Superior temporal gyrus (tissue), 1 donor: ENCODE data around the gene ACOT7.
A peak's percentile ranks its signal among the peaks of the same experiment; 100 is the strongest.
"Not testable (repeated sequence)": the region's sequence is repeated elsewhere in the genome, so short reads cannot be mapped to it uniquely, and the experiment has no call there.

Source experiments
- DNase-seq: peaks from one replicate; pipeline ENCODE4 v3.0.0-alpha.2; 2016; ENCODE audit errors: extremely low spot score

Gene ACOT7

DNA sequence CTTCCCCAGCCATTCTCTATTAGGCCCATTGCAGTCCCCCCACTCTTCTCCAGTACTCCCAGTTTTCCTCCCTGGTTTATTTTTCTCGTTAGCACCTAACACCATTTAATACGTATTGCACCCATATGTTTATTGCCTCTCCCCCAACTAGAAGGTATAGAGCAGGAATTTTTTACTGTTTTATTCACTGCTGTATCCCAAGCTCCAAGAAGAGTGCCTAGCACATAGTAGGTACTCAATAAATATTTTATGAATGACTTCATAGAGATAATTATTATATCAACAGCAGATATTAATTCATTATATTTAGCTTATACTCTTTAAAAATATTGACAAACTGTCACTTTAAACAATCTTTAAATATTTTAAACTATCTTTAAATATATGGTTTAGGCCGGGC lies 5.7 kb upstream of the ACOT7 start:
- DNase-seq, result no peak

- DNase-seq, result no peak
Measured at GRCh38 chr1:6397844-6398441, 4.4 kb upstream of the ACOT7 start.

DNA sequence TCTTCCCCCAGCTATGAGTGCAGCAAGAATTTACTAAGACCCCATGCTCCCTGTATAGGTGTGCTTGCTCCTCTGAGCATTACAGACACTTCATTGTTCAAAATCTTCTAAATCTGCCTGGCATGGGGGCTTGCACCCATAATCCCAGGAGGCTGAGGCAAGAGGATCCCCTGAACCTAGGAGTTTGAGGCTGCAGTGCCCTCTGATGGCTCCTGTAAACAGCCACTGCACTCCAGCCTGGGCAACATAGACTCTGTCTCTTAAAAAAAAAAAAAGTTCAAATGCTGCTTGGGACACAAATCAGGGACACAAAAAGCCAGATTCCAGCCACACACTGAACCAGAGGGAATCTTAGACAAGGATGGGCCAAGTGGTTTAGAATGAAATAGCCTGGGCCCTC lies 3.4 kb upstream of the ACOT7 start:
- no peak for DNase-seq

- DNase-seq, result not testable (repeated sequence)
Measured at GRCh38 chr1:6395781-6396244, 2.2 kb upstream of the ACOT7 start.

DNA sequence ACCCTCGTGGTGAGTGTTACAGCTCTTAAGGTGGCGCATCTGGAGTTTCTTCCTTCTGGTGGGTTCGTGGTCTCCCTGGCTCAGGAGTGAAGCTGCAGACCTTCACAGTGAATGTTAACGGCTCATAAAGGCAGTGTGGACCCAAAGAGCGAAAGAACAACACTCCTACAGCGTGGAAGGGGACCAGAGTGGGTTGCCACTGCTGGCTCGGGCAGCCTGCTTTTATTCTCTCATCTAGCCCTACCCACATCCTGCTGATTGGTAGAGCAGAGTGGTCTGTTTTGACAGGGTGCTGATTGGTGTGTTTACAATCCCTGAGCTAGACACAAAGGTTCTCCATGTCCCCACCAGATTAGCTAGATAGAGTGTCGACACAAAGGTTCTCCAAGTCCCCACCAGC lies 1.6 kb upstream of the ACOT7 start:
- DNase-seq, result not testable (repeated sequence)

DNA sequence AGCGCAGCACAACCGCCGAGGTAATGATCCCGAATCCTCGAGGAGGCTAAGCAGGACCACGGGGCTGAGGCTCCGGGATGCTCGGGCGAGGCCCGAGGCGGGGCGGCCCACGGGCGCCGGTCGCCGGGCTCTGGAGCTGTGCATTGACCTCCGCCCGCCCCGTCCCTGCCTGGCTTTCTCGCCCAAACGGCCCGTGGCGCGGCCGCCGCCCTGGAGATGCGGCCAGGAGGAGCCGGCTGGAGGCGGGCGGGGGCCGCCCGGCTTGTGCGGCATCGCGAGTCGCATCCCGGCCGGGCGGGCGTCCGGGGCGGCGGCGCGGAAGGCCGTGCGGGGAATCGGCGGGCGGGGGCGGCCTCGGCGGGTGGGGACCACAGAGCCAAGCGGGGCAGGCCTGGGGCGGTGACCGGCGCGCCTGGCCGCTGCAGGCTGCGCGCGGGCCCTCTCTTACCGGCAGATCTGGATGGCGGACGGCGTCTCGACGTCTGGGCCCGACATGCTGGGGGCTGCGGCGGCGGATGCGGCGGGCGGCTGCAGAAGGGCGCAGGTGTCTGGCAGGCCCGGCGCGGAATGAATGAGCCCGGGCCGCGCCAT lies 663 bp downstream of the ACOT7 start:
- DNase-seq, result no peak

DNA sequence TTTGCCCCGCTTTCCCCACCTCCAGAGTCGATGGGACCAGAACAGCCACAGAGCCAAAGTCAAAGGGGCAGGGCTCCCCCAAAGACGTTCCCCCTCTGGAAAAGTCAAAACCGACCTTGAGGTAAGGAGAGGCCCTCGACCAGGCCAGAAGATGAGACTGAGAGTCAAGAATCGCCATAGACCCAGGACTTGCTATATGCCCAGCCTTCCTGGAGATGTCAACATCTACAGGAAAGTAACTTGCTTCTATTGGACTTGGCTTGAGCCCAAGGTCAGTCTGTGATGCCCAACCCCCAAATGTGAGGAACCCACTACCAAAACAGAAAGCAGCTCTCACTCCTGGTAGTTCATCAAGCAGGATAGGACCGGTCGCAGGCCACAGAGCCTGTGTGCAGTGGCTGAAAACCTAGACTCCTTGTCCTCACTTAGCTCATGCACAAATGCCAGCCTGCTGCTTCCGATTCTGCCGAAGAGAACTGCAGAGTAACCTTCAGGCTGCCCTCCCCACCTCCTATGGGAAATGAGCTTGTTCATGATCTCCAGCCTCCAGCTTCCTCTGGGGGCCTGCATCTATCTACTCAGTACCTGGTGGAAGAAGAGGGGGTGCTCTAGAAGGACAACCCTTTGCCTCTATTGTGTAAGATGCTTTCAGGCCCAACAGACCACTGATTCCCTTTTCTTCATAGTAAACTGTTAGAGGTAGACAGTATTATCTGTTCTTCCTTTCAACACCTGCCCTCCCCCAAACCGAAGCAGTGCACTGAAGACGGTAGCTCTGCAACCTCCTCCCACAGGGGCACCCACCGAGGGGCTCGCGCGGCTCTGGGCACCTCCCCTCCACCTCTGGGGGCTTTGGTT lies 1.4 kb downstream of the ACOT7 start:
- peak; percentile 31 for DNase-seq

DNA sequence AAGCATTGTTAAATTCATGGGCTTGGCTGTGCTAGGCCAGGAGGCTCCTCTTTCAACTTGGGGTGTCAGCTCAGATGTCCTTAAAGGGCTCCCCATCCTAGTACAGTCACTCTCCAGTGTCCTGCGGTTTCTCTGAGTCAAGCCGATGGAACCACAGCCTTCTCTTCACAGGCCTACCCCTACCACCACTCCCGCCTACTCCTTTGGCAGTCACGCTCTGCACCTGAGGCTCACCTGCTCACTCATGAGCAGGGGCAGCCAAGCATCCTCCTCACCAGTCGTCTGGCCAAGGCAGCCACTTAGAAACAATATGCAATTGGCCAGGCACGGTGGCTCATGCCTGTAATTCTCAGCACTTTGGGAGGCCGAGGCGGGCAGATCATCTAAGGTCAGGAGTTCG lies 3.6 kb downstream of the ACOT7 start:
- DNase-seq, result no peak

DNA sequence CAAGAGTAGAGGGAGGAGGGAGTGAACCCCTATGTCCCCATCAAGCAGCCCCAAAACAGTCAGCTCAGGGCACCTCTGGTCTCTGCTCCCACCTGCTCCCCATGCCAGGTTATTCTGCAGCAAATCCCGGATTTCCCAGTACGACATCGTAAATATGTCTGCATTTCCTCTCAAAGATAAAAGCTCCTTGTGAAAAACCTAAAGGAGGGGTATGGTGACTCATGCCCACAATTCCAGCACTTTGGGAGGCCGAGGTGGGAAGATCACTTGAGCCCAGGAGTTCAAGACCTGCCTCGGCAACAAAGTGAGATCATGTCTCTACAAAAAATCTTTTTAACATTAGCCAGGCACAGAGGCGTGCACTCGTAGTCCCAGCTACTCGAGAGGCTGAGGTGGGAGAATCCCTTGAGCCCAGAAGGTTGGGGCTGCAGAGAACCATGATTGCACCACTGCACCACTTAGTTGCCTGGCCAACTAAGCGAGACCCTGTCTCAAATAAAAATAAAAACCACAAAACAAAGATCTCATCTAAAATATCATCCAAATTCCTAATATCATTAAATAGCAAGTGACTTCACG lies 7.1 kb downstream of the ACOT7 start:
- no peak for DNase-seq

GRCh38 chr1:6385488-6386191 lies 7.9 kb downstream of the ACOT7 start:
- DNase-seq, result peak; percentile 34

DNA sequence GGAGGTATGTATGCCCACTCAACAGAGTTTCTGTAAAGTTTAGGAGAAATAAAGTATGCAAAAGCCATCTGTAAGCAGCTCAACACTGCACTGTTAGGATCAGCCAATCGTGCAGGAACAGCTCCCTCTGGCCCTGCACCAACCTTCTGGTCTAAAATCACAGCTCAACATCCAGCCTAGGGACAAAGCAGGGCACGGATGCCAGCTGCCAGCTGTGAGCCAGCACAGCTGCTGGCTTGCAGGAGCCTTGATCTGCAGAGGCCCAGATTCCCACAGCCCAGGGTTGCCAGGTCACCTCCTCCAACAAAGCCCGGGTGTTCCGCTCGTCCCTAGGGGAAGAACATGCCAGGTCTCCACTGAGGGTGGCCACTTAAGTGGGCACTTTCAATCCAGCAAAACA lies 8.6 kb downstream of the ACOT7 start:
- DNase-seq, result peak; percentile 89

DNA sequence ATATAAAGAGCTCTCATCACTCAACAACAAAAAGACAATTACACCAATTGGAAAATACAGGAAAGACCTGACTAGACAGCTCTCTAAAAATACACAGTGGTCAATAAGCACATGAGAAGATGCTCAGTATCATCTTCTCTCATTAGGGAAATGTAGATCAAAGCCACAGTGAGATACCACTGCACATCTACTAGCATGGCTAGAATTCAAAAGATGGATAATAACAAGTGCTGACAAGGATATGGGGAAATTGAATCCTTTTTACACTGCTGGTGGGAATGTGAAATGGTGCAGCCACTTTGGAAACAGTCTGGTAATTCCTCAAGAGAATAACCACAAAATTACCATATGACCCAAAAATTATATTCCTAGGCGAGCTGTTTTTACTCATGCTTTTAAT lies 9.4 kb downstream of the ACOT7 start:
- DNase-seq, result no peak

DNA sequence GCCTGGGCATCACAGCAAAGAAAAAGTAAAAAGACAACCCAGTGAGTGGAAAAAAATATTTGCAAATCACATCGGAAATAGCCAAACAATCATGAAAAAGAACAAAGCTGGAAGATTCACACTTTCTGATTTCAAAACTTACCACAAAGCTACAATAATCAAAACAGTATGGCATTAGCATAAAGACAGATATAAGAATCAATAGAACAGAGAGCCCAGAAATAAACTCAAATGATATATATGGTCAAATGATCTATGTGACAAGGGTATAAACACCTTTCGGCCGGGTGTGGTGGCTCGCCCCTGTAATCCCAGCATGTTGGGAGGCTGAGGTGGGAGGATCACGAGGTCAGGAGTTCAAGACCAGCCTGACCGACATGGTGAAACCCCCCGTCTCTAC lies 13.5 kb downstream of the ACOT7 start:
- DNase-seq, result no peak

GRCh38 chr1:6378096-6378746 lies 15.3 kb downstream of the ACOT7 start:
- DNase-seq, result no peak

DNA sequence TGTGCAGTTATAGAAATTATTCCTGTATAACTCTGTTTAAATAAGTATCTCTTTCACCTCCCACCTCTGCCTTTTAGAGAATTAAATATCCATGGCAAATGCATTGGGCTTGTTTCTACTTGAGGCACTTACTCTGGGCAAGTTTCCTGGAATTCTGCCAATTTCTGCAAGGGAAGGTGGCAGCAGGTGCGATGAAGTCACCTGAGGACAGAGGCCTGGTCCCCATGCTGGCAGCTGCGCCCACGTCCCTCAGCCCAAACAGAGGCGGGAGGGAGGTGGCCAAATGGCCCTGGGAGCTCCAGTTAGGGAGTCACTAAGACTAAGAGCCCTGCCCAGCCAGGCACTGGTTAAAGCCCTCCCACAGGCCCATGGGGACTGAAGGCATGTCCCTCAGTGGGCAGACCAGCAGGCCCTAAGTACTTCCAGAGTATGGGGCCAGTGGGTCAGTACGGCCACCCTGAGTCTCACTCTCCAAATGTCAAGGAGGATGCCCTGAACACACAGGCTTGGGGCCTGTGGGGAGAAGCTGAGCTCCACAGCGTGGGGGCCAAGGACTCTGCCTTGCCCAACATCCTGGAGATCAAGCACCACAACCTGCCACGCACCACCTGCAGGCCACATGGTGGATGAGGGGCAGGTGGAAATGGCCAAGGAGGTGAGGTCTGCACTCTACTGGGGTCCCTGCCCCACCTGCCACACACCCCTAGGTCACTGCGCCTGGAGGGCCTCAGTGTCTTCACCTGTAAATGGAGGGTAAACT lies 19.4 kb downstream of the ACOT7 start:
- DNase-seq, result no peak

- DNase-seq, result not testable (repeated sequence)
Measured at GRCh38 chr1:6372236-6372635, 21.3 kb downstream of the ACOT7 start.

- no peak for DNase-seq
Measured at GRCh38 chr1:6370006-6370405, 23.6 kb downstream of the ACOT7 start.

GRCh38 chr1:6367381-6368012 lies 26.1 kb downstream of the ACOT7 start:
- DNase-seq, result peak; percentile 39

DNA sequence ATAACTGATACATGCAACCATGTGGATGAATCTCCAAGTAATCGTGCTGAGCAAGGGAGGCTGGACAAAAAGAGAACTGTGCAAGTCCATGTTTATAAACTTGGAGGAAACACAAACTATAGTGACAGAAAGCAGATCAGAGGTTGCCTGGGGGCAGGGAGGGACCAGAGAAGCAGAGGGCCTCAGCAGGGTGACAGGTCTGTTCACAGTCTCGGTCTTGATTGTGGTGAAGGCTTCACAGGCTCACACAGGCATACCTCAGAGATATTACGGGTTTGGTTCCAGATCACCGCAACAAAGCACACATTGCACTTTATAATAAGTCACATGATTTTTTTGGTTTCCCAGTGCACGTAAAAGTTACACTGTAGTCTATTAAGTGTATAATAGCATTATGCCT lies 28.5 kb downstream of the ACOT7 start:
- DNase-seq, result no peak
